Karpas-422 (cell line): ENCODE data around the gene DAPL1. TPM values are rescaled to one million over a fixed set of nuclear protein-coding genes. Genes with fewer than 3 reads are reported as not detected.
"Not testable (repeated sequence)": the region's sequence is repeated elsewhere in the genome, so short reads cannot be mapped to it uniquely, and the experiment has no call there.

Source experiments
- DNase-seq: peaks from one replicate; pipeline ENCODE4 v3.0.0-alpha.2; 2015
- H2AFZ ChIP-seq: fragments of 200-600 bp; sonication (generic); 2 replicates; pipeline ENCODE4 v1.6.1; 2014; ENCODE audit warnings: antibody characterized with exemption, low read length, mixed read lengths
- H3K27ac ChIP-seq: fragments of 200-600 bp; sonication (generic); 2 replicates; pipeline ENCODE4 v1.5.1; 2014; ENCODE audit warnings: mild to moderate bottlenecking, low read length, moderate library complexity
- H3K27me3 ChIP-seq: fragments of 200-600 bp; sonication (generic); 2 replicates; pipeline ENCODE4 v1.6.1; 2014; ENCODE audit warnings: low read length, mixed read lengths
- H3K36me3 ChIP-seq: fragments of 200-600 bp; sonication (generic); 2 replicates; pipeline ENCODE4 v1.6.1; 2014; ENCODE audit warnings: low read length, mixed read lengths; ENCODE audit not compliant: insufficient read depth
- H3K4me1 ChIP-seq: fragments of 200-600 bp; sonication (generic); 2 replicates; pipeline ENCODE4 v1.6.1; 2014; ENCODE audit warnings: mild to moderate bottlenecking, low read length, mixed read lengths
- H3K4me2 ChIP-seq: fragments of 200-600 bp; sonication (generic); 2 replicates; pipeline ENCODE4 v1.6.1; 2014; ENCODE audit warnings: low read length, low read depth, mild to moderate bottlenecking; ENCODE audit not compliant: poor library complexity, severe bottlenecking
- H3K4me3 ChIP-seq: fragments of 200-600 bp; sonication (generic); 2 replicates; pipeline ENCODE4 v1.5.1; 2014; ENCODE audit warnings: mild to moderate bottlenecking, antibody characterized with exemption, low read length, mixed read lengths
- H3K79me2 ChIP-seq: fragments of 200-600 bp; sonication (generic); 2 replicates; pipeline ENCODE4 v1.6.1; 2014; ENCODE audit warnings: mild to moderate bottlenecking, low read length, mixed read lengths
- H3K9ac ChIP-seq: fragments of 200-600 bp; sonication (generic); 2 replicates; pipeline ENCODE4 v1.6.0; 2014; ENCODE audit warnings: low read length
- H3K9me2 ChIP-seq: fragments of 200-600 bp; sonication (generic), shearing (Covaris generic); replicated peaks from 2 replicates; pipeline ENCODE4 v1.6.0; 2014; ENCODE audit warnings: mild to moderate bottlenecking, low read length, moderate library complexity; ENCODE audit not compliant: insufficient read depth
- H3K9me3 ChIP-seq: fragments of 300-700, 200-600 bp; sonication (generic); 2 replicates; pipeline ENCODE4 v1.6.1; 2014; ENCODE audit warnings: low read length, mixed read lengths
- H4K20me1 ChIP-seq: fragments of 200-600 bp; sonication (generic); 2 replicates; pipeline ENCODE4 v1.6.1; 2014; ENCODE audit warnings: mild to moderate bottlenecking, antibody characterized with exemption, low read length, low read depth; ENCODE audit not compliant: insufficient read depth
- total RNA-seq: library from RNA; depleted of rRNA; stranded (reverse); fragments of >200 nt; shearing (Covaris generic); gene quantifications from 2 replicates; pipeline ENCODE4 v1.2.3, GENCODE V29; 2014; ENCODE audit warnings: low replicate concordance

Gene DAPL1
- total RNA-seq, 1 experiment from 2014 or later, result not detected

DNA sequence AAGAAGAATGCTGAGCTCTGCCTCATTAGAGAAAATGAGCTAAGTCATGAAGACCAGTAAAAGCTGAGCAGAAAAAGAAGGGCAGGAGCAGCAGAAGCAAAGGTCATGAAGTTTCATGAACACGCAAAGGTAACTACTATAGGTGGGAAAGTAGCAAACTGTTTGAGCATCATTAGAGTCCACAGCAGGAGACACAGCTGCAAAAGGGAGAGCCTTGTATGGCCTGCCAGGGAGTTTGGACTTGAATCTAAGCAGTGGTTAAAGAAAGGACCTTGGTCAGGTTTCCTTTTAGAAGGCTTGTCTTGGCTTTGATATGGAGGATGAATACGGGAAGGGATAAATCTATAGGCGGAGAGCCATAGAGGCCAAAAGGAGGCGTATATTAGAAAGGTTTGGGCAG lies 34.0 kb downstream of the DAPL1 start:
- no peak overlapping the region for H3K4me3 ChIP-seq
- H3K27ac ChIP-seq, result no peak overlapping the region
- no peaks in the 10 kb centered on the region for H3K36me3 ChIP-seq
- H3K9me3 ChIP-seq, result no peaks in the 10 kb centered on the region
- no peak overlapping the region for H3K9ac ChIP-seq
- no peaks in the 10 kb centered on the region for H3K4me1 ChIP-seq
- no peaks in the 10 kb centered on the region for H3K9me2 ChIP-seq
- no peak overlapping the region for H3K4me2 ChIP-seq
- H3K79me2 ChIP-seq, result no peaks in the 10 kb centered on the region
- DNase-seq, result no peak
- H2AFZ ChIP-seq, result no peak overlapping the region
- H3K27me3 ChIP-seq, result no peaks in the 10 kb centered on the region
- no peaks in the 10 kb centered on the region for H4K20me1 ChIP-seq

GRCh38 chr2:158830201-158830600 lies 35.1 kb downstream of the DAPL1 start:
- Histone ChIP-seq H3K79me2 (no peaks in the 10 kb centered on the region), H3K4me2 (no peak overlapping the region), H2AFZ (no peak overlapping the region), H3K27ac (no peak overlapping the region), H3K9ac (no peak overlapping the region), H3K36me3 (no peaks in the 10 kb centered on the region), H3K9me3 (no peaks in the 10 kb centered on the region), H3K27me3 (no peaks in the 10 kb centered on the region), H3K9me2 (no peaks in the 10 kb centered on the region), H3K4me1 (no peaks in the 10 kb centered on the region), H4K20me1 (no peaks in the 10 kb centered on the region), H3K4me3 (no peak overlapping the region)
- DNase-seq, result no peak

DNA sequence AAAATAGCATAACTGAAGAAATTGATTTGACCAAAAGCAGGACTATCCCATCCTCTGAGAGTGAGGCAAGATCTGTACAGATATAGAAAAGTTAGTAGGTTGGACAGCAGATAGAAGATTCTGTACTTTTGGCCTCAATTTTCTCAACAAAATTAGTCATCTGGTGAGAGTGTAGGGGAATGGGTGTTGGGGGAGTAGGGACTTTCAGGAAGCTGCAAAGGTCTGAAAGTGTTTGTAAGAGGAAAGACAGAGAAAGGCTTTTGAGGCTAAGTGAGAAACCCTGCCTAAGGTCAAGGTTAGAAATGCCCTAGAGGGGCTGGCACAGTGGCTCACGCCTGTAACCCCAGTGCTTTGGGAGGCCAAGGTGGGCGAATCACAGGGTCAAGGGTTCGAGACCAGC lies 40.3 kb downstream of the DAPL1 start:
- Histone ChIP-seq H3K27ac (no peak overlapping the region), H3K27me3 (no peaks in the 10 kb centered on the region), H3K79me2 (no peaks in the 10 kb centered on the region), H3K36me3 (no peaks in the 10 kb centered on the region), H3K9me3 (no peaks in the 10 kb centered on the region), H3K4me1 (no peaks in the 10 kb centered on the region), H3K4me3 (no peak overlapping the region), H3K9ac (no peak overlapping the region), H3K4me2 (no peak overlapping the region), H3K9me2 (no peaks in the 10 kb centered on the region), H4K20me1 (no peaks in the 10 kb centered on the region), H2AFZ (no peak overlapping the region)
- no peak for DNase-seq

GRCh38 chr2:158837645-158838044 lies 42.5 kb downstream of the DAPL1 start:
- Histone ChIP-seq H3K9me2 (no peaks in the 10 kb centered on the region), H3K36me3 (no peaks in the 10 kb centered on the region), H3K4me1 (no peaks in the 10 kb centered on the region), H3K27me3 (no peaks in the 10 kb centered on the region), H3K4me3 (no peak overlapping the region), H3K4me2 (no peak overlapping the region), H2AFZ (no peak overlapping the region), H4K20me1 (no peaks in the 10 kb centered on the region), H3K79me2 (no peaks in the 10 kb centered on the region), H3K9ac (no peak overlapping the region), H3K9me3 (no peaks in the 10 kb centered on the region), H3K27ac (no peak overlapping the region)
- no peak for DNase-seq

- Histone ChIP-seq H2AFZ (no peak overlapping the region), H3K9me3 (no peaks in the 10 kb centered on the region), H3K9me2 (no peaks in the 10 kb centered on the region), H3K27me3 (no peaks in the 10 kb centered on the region), H3K9ac (no peak overlapping the region), H3K27ac (no peak overlapping the region), H3K79me2 (no peaks in the 10 kb centered on the region), H3K36me3 (no peaks in the 10 kb centered on the region), H4K20me1 (no peaks in the 10 kb centered on the region), H3K4me1 (no peaks in the 10 kb centered on the region), H3K4me2 (no peak overlapping the region), H3K4me3 (no peak overlapping the region)
- DNase-seq, result no peak
Observed at GRCh38 chr2:158841850-158842249, 46.7 kb downstream of the DAPL1 start.

- Histone ChIP-seq H3K4me3 (no peak overlapping the region), H3K9me2 (no peaks in the 10 kb centered on the region), H3K4me2 (no peak overlapping the region)
Observed at GRCh38 chr2:158845444-158845843, 50.3 kb downstream of the DAPL1 start.

GRCh38 chr2:158845859-158846258 lies 50.7 kb downstream of the DAPL1 start:
- H3K9me2 ChIP-seq, result no peaks in the 10 kb centered on the region
- H3K4me3 ChIP-seq, result no peak overlapping the region
- no peaks in the 10 kb centered on the region for H3K27me3 ChIP-seq
- H3K4me1 ChIP-seq, result no peaks in the 10 kb centered on the region
- DNase-seq, result no peak
- H4K20me1 ChIP-seq, result no peaks in the 10 kb centered on the region
- no peak overlapping the region for H3K27ac ChIP-seq
- no peak overlapping the region for H3K4me2 ChIP-seq
- H3K36me3 ChIP-seq, result no peaks in the 10 kb centered on the region
- no peaks in the 10 kb centered on the region for H3K79me2 ChIP-seq
- no peak overlapping the region for H2AFZ ChIP-seq
- H3K9me3 ChIP-seq, result no peaks in the 10 kb centered on the region
- H3K9ac ChIP-seq, result no peak overlapping the region

More at GRCh38 chr2:158845444-158845843, 50.3 kb downstream of the DAPL1 start:
- H3K4me1 ChIP-seq, result no peaks in the 10 kb centered on the region
- H3K27me3 ChIP-seq, result no peaks in the 10 kb centered on the region
- H3K36me3 ChIP-seq, result no peaks in the 10 kb centered on the region
- no peak for DNase-seq
- no peaks in the 10 kb centered on the region for H4K20me1 ChIP-seq
- H3K79me2 ChIP-seq, result no peaks in the 10 kb centered on the region
- no peaks in the 10 kb centered on the region for H3K9me3 ChIP-seq
- H3K9ac ChIP-seq, result no peak overlapping the region
- no peak overlapping the region for H2AFZ ChIP-seq
- no peak overlapping the region for H3K27ac ChIP-seq

- H3K79me2 ChIP-seq, H3K4me3 ChIP-seq, H4K20me1 ChIP-seq, H3K27me3 ChIP-seq, H2AFZ ChIP-seq, H3K27ac ChIP-seq, DNase-seq, H3K9me2 ChIP-seq, H3K9me3 ChIP-seq, H3K9ac ChIP-seq, H3K4me2 ChIP-seq, H3K4me1 ChIP-seq, H3K36me3 ChIP-seq: not testable (repeated sequence)
Observed at GRCh38 chr2:158847526-158847925, 52.4 kb downstream of the DAPL1 start.
